WTC11 (cell line): Measurements from ENCODE around the gene ARHGAP15. TPM values are rescaled to one million over a fixed set of nuclear protein-coding genes. Genes with fewer than 3 reads are reported as not detected.

Experiments
- ATAC-seq: fragments of 200-7000 bp; cut with Tn5 transposase; 2 replicates; pipeline ENCODE4 v1.10.0; 2021; ENCODE audit warnings: mild to moderate bottlenecking, moderate library complexity
- CTCF ChIA-PET: fragments of 300-600 bp; sonication (Branson Sonifier 250); formaldehyde crosslinking; loops from one replicate; lab custom pipeline; 2021; ENCODE audit warnings: antibody characterized with exemption; lab: Charles Lee
- POLR2A ChIA-PET: fragments of 350-600 bp; sonication (Branson Sonifier 250); formaldehyde crosslinking; loops from one replicate; lab custom pipeline; 2021; ENCODE audit warnings: antibody characterized with exemption; lab: Charles Lee
- DNase-seq: peaks from one replicate; pipeline ENCODE4 v3.0.0; 2021; ENCODE audit warnings: low spot score
- H3K27ac Mint-ChIP-seq: 2 replicates; pipeline ENCODE4 v1.8.0; 2021; ENCODE audit warnings: mixed read lengths
- H3K27me3 Mint-ChIP-seq: 2 replicates; pipeline ENCODE4 v1.8.0; 2021; ENCODE audit warnings: low read depth, mild to moderate bottlenecking, moderate library complexity, mixed read lengths
- H3K36me3 Mint-ChIP-seq: 2 replicates; pipeline ENCODE4 v1.8.0; 2021; ENCODE audit warnings: mixed read lengths
- H3K4me1 Mint-ChIP-seq: 2 replicates; pipeline ENCODE4 v1.8.0; 2022; ENCODE audit warnings: mixed read lengths
- H3K4me3 Mint-ChIP-seq: 2 replicates; pipeline ENCODE4 v1.8.0; 2021; ENCODE audit warnings: mild to moderate bottlenecking, moderate library complexity, mixed read lengths
- H3K9me3 Mint-ChIP-seq: 2 replicates; pipeline ENCODE4 v1.8.0; 2021; ENCODE audit warnings: mixed read lengths
- CBFB ChIP-seq: sonication (generic); formaldehyde crosslinking; IDR thresholded peaks from 2 replicates; pipeline ENCODE4 v1.8.1; 2022; ENCODE audit warnings: mild to moderate bottlenecking, low read depth, missing genetic modification reagents
- ELF4 ChIP-seq: sonication (generic); formaldehyde crosslinking; IDR thresholded peaks from 2 replicates; pipeline ENCODE4 v1.8.1; 2022; ENCODE audit warnings: low read depth, mild to moderate bottlenecking, moderate library complexity, missing genetic modification reagents
- EMX1 ChIP-seq: fragments of 250-450 bp; sonication (Bioruptor Pico); IDR thresholded peaks from 2 replicates; pipeline ENCODE4 v1.8.0; 2021; ENCODE audit warnings: mild to moderate bottlenecking
- GABPB1 ChIP-seq: sonication (generic); formaldehyde crosslinking; IDR thresholded peaks from 2 replicates; pipeline ENCODE4 v1.8.1; 2023; ENCODE audit warnings: mild to moderate bottlenecking, missing genetic modification reagents
- HMGA2 ChIP-seq: fragments of 250-450 bp; sonication (Bioruptor Pico); IDR thresholded peaks from 2 replicates; pipeline ENCODE4 v1.4.0; 2021; ENCODE audit warnings: mild to moderate bottlenecking, moderate library complexity
- MYBL2 ChIP-seq: sonication (generic); formaldehyde crosslinking; IDR thresholded peaks from 2 replicates; pipeline ENCODE4 v1.8.1; 2023; ENCODE audit warnings: mild to moderate bottlenecking, moderate library complexity, missing genetic modification reagents
- OVOL2 ChIP-seq: fragments of 250-450 bp; sonication (Bioruptor Pico); IDR thresholded peaks from 2 replicates; pipeline ENCODE4 v1.9.0; 2021; ENCODE audit warnings: mild to moderate bottlenecking, borderline replicate concordance
- PREB ChIP-seq: sonication (generic); formaldehyde crosslinking; IDR thresholded peaks from 2 replicates; pipeline ENCODE4 v1.8.1; 2022; ENCODE audit warnings: mild to moderate bottlenecking, missing genetic modification reagents, moderate library complexity, borderline replicate concordance
- SMAD4 ChIP-seq: sonication (generic); formaldehyde crosslinking; IDR thresholded peaks from 2 replicates; pipeline ENCODE4 v1.8.0; 2022; ENCODE audit warnings: mild to moderate bottlenecking, missing genetic modification reagents
- SOX15 ChIP-seq: fragments of 250-450 bp; sonication (Bioruptor Pico); IDR thresholded peaks from 2 replicates; pipeline ENCODE4 v1.9.0; 2021; ENCODE audit warnings: mild to moderate bottlenecking
- TCF7 ChIP-seq: sonication (generic); formaldehyde crosslinking; IDR thresholded peaks from 2 replicates; pipeline ENCODE4 v1.8.0; 2022; ENCODE audit warnings: mild to moderate bottlenecking, low read depth, missing genetic modification reagents, moderate library complexity
- ZNF263 ChIP-seq: sonication (generic); formaldehyde crosslinking; IDR thresholded peaks from 2 replicates; pipeline ENCODE4 v1.8.1; 2022; ENCODE audit warnings: low read depth, mild to moderate bottlenecking, moderate library complexity, missing genetic modification reagents
- ZNF532 ChIP-seq: fragments of 250-450 bp; sonication (Bioruptor Pico); IDR thresholded peaks from 2 replicates; pipeline ENCODE4 v1.9.0; 2021; ENCODE audit warnings: mild to moderate bottlenecking, borderline replicate concordance
- total RNA-seq: library from RNA; stranded (reverse); gene quantifications from 3 replicates; pipeline ENCODE4 v1.2.3, GENCODE V29; 2021
- TF ChIP-seq, protein P1 (sequence below): sonication (generic); formaldehyde crosslinking; IDR thresholded peaks from 2 replicates; pipeline ENCODE4 v1.8.0; 2022; ENCODE audit warnings: mild to moderate bottlenecking, missing genetic modification reagents
- TF ChIP-seq, protein P2 (sequence below): sonication (generic); formaldehyde crosslinking; IDR thresholded peaks from 2 replicates; pipeline ENCODE4 v1.8.0; 2023; ENCODE audit warnings: mild to moderate bottlenecking, missing genetic modification reagents
- TF ChIP-seq, protein P3 (sequence below): fragments of 250-450 bp; sonication (Bioruptor Pico); IDR thresholded peaks from 2 replicates; pipeline ENCODE4 v1.9.0; 2021; ENCODE audit warnings: moderate library complexity, mild to moderate bottlenecking, inconsistent platforms, borderline replicate concordance
- TF ChIP-seq, protein P4 (sequence below): sonication (generic); formaldehyde crosslinking; IDR thresholded peaks from 2 replicates; pipeline ENCODE4 v1.8.0; 2022; ENCODE audit warnings: mild to moderate bottlenecking, missing genetic modification reagents
- TF ChIP-seq, protein P5 (sequence below): fragments of 250-450 bp; sonication (Bioruptor Pico); IDR thresholded peaks from 2 replicates; pipeline ENCODE4 v2.1.2; 2022; ENCODE audit warnings: mild to moderate bottlenecking, moderate library complexity

ARHGAP15 gene
- total RNA-seq, 1 experiment from 2014 or later, result 0.28 TPM

GRCh38 chr2:143730155-143730952, 601.1 kb downstream of the ARHGAP15 start:
- H3K36me3 Mint-ChIP-seq, result no peaks in the 10 kb centered on the region

More at GRCh38 chr2:143730155-143730952, 601.1 kb downstream of the ARHGAP15 start:
- TF ChIP-seq EMX1 (CRISPR knock-in tag) (no peak), ELF4 (CRISPR knock-in tag) (no peak), GABPB1 (CRISPR knock-in tag) (no peak), CBFB (CRISPR knock-in tag) (no peak), PREB (no peak), ZNF263 (CRISPR knock-in tag) (no peak), OVOL2 (no peak), ZNF532 (CRISPR knock-in tag) (no peak), HMGA2 (CRISPR knock-in tag) (no peak), SOX15 (CRISPR knock-in tag) (no peak), SMAD4 (CRISPR knock-in tag) (no peak), MYBL2 (CRISPR knock-in tag) (no peak), TCF7 (CRISPR knock-in tag) (no peak)
- TF ChIP-seq, protein P1, sequence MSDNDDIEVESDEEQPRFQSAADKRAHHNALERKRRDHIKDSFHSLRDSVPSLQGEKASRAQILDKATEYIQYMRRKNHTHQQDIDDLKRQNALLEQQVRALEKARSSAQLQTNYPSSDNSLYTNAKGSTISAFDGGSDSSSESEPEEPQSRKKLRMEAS (CRISPR knock-in tag), result no peak
- TF ChIP-seq, protein P2, sequence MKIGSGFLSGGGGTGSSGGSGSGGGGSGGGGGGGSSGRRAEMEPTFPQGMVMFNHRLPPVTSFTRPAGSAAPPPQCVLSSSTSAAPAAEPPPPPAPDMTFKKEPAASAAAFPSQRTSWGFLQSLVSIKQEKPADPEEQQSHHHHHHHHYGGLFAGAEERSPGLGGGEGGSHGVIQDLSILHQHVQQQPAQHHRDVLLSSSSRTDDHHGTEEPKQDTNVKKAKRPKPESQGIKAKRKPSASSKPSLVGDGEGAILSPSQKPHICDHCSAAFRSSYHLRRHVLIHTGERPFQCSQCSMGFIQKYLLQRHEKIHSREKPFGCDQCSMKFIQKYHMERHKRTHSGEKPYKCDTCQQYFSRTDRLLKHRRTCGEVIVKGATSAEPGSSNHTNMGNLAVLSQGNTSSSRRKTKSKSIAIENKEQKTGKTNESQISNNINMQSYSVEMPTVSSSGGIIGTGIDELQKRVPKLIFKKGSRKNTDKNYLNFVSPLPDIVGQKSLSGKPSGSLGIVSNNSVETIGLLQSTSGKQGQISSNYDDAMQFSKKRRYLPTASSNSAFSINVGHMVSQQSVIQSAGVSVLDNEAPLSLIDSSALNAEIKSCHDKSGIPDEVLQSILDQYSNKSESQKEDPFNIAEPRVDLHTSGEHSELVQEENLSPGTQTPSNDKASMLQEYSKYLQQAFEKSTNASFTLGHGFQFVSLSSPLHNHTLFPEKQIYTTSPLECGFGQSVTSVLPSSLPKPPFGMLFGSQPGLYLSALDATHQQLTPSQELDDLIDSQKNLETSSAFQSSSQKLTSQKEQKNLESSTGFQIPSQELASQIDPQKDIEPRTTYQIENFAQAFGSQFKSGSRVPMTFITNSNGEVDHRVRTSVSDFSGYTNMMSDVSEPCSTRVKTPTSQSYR (CRISPR knock-in tag), result no peak
- TF ChIP-seq, protein P3, sequence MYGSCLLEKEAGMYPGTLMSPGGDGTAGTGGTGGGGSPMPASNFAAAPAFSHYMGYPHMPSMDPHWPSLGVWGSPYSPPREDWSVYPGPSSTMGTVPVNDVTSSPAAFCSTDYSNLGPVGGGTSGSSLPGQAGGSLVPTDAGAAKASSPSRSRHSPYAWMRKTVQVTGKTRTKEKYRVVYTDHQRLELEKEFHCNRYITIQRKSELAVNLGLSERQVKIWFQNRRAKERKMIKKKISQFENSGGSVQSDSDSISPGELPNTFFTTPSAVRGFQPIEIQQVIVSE (CRISPR knock-in tag), result no peak
- TF ChIP-seq, protein P4, sequence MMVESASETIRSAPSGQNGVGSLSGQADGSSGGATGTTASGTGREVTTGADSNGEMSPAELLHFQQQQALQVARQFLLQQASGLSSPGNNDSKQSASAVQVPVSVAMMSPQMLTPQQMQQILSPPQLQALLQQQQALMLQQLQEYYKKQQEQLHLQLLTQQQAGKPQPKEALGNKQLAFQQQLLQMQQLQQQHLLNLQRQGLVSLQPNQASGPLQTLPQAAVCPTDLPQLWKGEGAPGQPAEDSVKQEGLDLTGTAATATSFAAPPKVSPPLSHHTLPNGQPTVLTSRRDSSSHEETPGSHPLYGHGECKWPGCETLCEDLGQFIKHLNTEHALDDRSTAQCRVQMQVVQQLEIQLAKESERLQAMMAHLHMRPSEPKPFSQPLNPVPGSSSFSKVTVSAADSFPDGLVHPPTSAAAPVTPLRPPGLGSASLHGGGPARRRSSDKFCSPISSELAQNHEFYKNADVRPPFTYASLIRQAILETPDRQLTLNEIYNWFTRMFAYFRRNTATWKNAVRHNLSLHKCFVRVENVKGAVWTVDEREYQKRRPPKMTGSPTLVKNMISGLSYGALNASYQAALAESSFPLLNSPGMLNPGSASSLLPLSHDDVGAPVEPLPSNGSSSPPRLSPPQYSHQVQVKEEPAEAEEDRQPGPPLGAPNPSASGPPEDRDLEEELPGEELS (CRISPR knock-in tag), result no peak
- TF ChIP-seq, protein P5, sequence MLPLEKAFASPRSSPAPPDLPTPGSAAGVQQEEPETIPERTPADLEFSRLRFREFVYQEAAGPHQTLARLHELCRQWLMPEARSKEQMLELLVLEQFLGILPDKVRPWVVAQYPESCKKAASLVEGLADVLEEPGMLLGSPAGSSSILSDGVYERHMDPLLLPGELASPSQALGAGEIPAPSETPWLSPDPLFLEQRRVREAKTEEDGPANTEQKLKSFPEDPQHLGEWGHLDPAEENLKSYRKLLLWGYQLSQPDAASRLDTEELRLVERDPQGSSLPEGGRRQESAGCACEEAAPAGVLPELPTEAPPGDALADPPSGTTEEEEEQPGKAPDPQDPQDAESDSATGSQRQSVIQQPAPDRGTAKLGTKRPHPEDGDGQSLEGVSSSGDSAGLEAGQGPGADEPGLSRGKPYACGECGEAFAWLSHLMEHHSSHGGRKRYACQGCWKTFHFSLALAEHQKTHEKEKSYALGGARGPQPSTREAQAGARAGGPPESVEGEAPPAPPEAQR (CRISPR knock-in tag), result no peak
- ATAC-seq (no peak), DNase-seq (no peak)
- ChIA-PET POLR2A (no interaction called here), CTCF (no interaction called here)
- Mint-ChIP-seq H3K4me1 (peaks cover 17% of the 10 kb centered on the region), H3K27ac (no peak overlapping the region), H3K4me3 (no peak overlapping the region), H3K9me3 (no peaks in the 10 kb centered on the region), H3K27me3 (no peaks in the 10 kb centered on the region; the same call in 1 of the 2 replicates)
